ENCODE results near the gene EFCAB6.

EFCAB6 gene

GRCh38 chr22:43539572-43540528 is 272.3 kb downstream of the EFCAB6 start:
- Histone ChIP-seq H3K14ac (ENCODE audit: low read length) (no peak overlapping the region), H3K27me3 (ENCODE audit: control insufficient read depth in 3 of 3, insufficient read depth in 3 of 3, low read depth in 1 of 3, low read length in 3 of 3) (no peaks in the 10 kb centered on the region), H2AFZ (ENCODE audit: low read length) (no peak overlapping the region), H3K23ac (ENCODE audit: low read depth, low read length, poor library complexity) (peak overlapping the region; percentile 35), H3K9ac (ENCODE audit: low read depth, low read length, poor library complexity) (no peak overlapping the region), H3K4ac (ENCODE audit: low read length) (no peak overlapping the region), H3K9me3 (replicated peaks in 1 of 2; ENCODE audit: control insufficient read depth in 2 of 2, insufficient read depth in 1 of 2, low read depth in 1 of 2, low read length in 2 of 2) (peaks cover 4 to 5% of the 10 kb centered on the region in 2 donors), H3K79me1 (ENCODE audit: low read depth, low read length) (no peaks in the 10 kb centered on the region), H4K8ac (ENCODE audit: low read depth, low read length) (no peak overlapping the region), H3K4me2 (ENCODE audit: insufficient read depth, low read length, poor library complexity, severe bottlenecking) (no peak overlapping the region), H3K18ac (ENCODE audit: low read length) (no peak overlapping the region), H2BK12ac (ENCODE audit: low read length) (no peak overlapping the region), H2BK15ac (ENCODE audit: low read length) (no peak overlapping the region), H3K4me1 (ENCODE audit: control insufficient read depth in 2 of 2, insufficient read depth in 1 of 2, low read depth in 1 of 2, low read length in 2 of 2) (no peaks in the 10 kb centered on the region), H3K4me3 (ENCODE audit: low read length in 2 of 2) (no peak overlapping the region), H2BK5ac (ENCODE audit: low read length) (no peak overlapping the region), H3K27ac (replicated peaks; ENCODE audit: low read length) (no peak overlapping the region), H4K91ac (ENCODE audit: low read depth, low read length, poor library complexity) (no peak overlapping the region), H2AK5ac (ENCODE audit: low read depth, low read length) (peak overlapping the region; percentile 88), H3K36me3 (replicated peaks in 1 of 2; ENCODE audit: control insufficient read depth in 2 of 2, insufficient read depth in 2 of 2, low read length in 2 of 2) (no peaks in the 10 kb centered on the region), H2BK120ac (ENCODE audit: low read depth, low read length) (peak overlapping the region; percentile 64)
- WGBS, 2 donors (ENCODE audit: extremely low coverage in 2 of 2, insufficient read length in 2 of 2, insufficient replicate concordance in 1 of 2) = no CpG with 5 or more reads among the region's 31 CpGs
- no peak for DNase-seq (ENCODE audit: low spot score)

DNA sequence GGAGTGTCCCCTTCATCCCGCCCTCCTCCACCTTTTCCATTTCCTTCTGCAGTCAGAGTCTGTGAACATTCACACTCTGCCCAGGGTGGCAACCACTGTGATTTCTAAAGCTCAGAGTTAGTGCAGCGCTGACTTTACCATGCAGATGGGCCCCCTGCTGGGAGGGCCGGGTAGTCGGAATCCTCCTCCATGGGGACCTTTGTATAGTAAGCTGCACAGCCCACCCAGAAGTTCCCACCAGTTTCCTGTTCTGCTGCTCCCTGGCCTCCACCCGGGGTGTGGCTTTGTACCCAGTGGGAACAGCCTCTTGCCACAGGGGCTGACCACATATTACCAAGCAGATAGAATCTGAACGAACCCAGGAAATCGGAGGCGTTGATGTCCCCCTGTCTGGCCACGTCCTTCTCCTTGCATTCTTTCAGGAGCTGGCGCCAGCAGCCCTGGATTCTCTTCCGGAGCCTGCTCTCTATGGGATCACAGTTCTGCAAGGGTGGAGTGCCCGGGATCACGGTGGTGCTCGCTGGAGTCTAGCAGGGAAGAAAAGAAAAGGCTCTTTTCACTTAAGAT is 275.0 kb downstream of the EFCAB6 start:
- no peak overlapping the region for H2BK120ac ChIP-seq (ENCODE audit: low read depth, low read length)
- no peak overlapping the region for H2AK5ac ChIP-seq (ENCODE audit: low read depth, low read length)
- no peak overlapping the region for H3K27ac ChIP-seq (replicated peaks; ENCODE audit: low read length)
- no peak overlapping the region for H3K9ac ChIP-seq (ENCODE audit: low read depth, low read length, poor library complexity)
- H4K8ac ChIP-seq (ENCODE audit: low read depth, low read length) = no peak overlapping the region
- no peaks in the 10 kb centered on the region for H3K27me3 ChIP-seq (ENCODE audit: control insufficient read depth in 3 of 3, insufficient read depth in 3 of 3, low read depth in 1 of 3, low read length in 3 of 3)
- no CpG with 5 or more reads among the region's 14 CpGs for WGBS, 2 donors (ENCODE audit: extremely low coverage in 2 of 2, insufficient read length in 2 of 2, insufficient replicate concordance in 1 of 2)
- no peak overlapping the region for H4K91ac ChIP-seq (ENCODE audit: low read depth, low read length, poor library complexity)
- H2AFZ ChIP-seq (ENCODE audit: low read length) = no peak overlapping the region
- H2BK15ac ChIP-seq (ENCODE audit: low read length) = no peak overlapping the region
- H2BK5ac ChIP-seq (ENCODE audit: low read length) = no peak overlapping the region
- no peak overlapping the region for H3K23ac ChIP-seq (ENCODE audit: low read depth, low read length, poor library complexity)
- no peak overlapping the region for H3K14ac ChIP-seq (ENCODE audit: low read length)
- H3K9me3 ChIP-seq (replicated peaks in 1 of 2; ENCODE audit: control insufficient read depth in 2 of 2, insufficient read depth in 1 of 2, low read depth in 1 of 2, low read length in 2 of 2) = peaks cover 4 to 5% of the 10 kb centered on the region in 2 donors
- H3K4me1 ChIP-seq (ENCODE audit: control insufficient read depth in 2 of 2, insufficient read depth in 1 of 2, low read depth in 1 of 2, low read length in 2 of 2) = no peaks in the 10 kb centered on the region
- H3K4me3 ChIP-seq (ENCODE audit: low read length in 2 of 2) = no peak overlapping the region
- H3K4me2 ChIP-seq (ENCODE audit: insufficient read depth, low read length, poor library complexity, severe bottlenecking) = no peak overlapping the region
- H3K36me3 ChIP-seq (replicated peaks in 1 of 2; ENCODE audit: control insufficient read depth in 2 of 2, insufficient read depth in 2 of 2, low read length in 2 of 2) = no peaks in the 10 kb centered on the region
- DNase-seq (ENCODE audit: low spot score) = no peak
- no peak overlapping the region for H3K4ac ChIP-seq (ENCODE audit: low read length)
- no peaks in the 10 kb centered on the region for H3K79me1 ChIP-seq (ENCODE audit: low read depth, low read length)
- no peak overlapping the region for H3K18ac ChIP-seq (ENCODE audit: low read length)
- H2BK12ac ChIP-seq (ENCODE audit: low read length) = no peak overlapping the region

DNA sequence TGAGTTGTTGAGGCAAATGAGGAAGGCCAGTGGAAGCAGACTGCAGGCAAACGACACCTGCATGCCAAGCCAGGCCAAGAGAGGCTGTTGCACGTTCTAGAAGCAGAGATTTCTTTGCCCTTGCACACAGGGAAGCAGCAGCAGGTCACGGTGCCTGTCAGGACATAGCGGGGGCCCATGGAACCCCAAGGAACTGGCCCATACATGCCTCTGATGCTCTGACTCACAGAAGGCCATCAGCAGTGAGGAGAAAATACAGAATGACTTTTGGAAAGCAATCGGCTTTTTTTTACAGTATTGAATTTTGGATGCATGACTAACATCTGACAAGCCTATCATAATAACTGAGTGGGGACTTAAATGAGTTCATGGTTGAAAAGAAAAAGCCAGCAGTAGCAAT is 276.4 kb downstream of the EFCAB6 start:
- Histone ChIP-seq H3K18ac (ENCODE audit: low read length) (no peak overlapping the region), H2BK12ac (ENCODE audit: low read length) (no peak overlapping the region), H3K4me3 (ENCODE audit: low read length in 2 of 2) (no peak overlapping the region), H3K36me3 (replicated peaks in 1 of 2; ENCODE audit: control insufficient read depth in 2 of 2, insufficient read depth in 2 of 2, low read length in 2 of 2) (no peaks in the 10 kb centered on the region), H3K27me3 (ENCODE audit: control insufficient read depth in 3 of 3, insufficient read depth in 3 of 3, low read depth in 1 of 3, low read length in 3 of 3) (no peaks in the 10 kb centered on the region), H3K4me2 (ENCODE audit: insufficient read depth, low read length, poor library complexity, severe bottlenecking) (no peak overlapping the region), H3K14ac (ENCODE audit: low read length) (no peak overlapping the region), H2BK5ac (ENCODE audit: low read length) (no peak overlapping the region), H2AK5ac (ENCODE audit: low read depth, low read length) (peak overlapping the region; percentile 2), H2AFZ (ENCODE audit: low read length) (no peak overlapping the region), H3K9ac (ENCODE audit: low read depth, low read length, poor library complexity) (no peak overlapping the region), H3K4ac (ENCODE audit: low read length) (no peak overlapping the region), H4K91ac (ENCODE audit: low read depth, low read length, poor library complexity) (no peak overlapping the region), H3K23ac (ENCODE audit: low read depth, low read length, poor library complexity) (no peak overlapping the region), H2BK15ac (ENCODE audit: low read length) (no peak overlapping the region), H3K27ac (replicated peaks; ENCODE audit: low read length) (no peak overlapping the region), H3K4me1 (ENCODE audit: control insufficient read depth in 2 of 2, insufficient read depth in 1 of 2, low read depth in 1 of 2, low read length in 2 of 2) (peaks cover 0 to 1% of the 10 kb centered on the region in 2 donors), H3K9me3 (replicated peaks in 1 of 2; ENCODE audit: control insufficient read depth in 2 of 2, insufficient read depth in 1 of 2, low read depth in 1 of 2, low read length in 2 of 2) (peaks cover 4 to 5% of the 10 kb centered on the region in 2 donors), H4K8ac (ENCODE audit: low read depth, low read length) (no peak overlapping the region), H3K79me1 (ENCODE audit: low read depth, low read length) (no peaks in the 10 kb centered on the region), H2BK120ac (ENCODE audit: low read depth, low read length) (no peak overlapping the region)
- WGBS, 2 donors (ENCODE audit: extremely low coverage in 2 of 2, insufficient read length in 2 of 2, insufficient replicate concordance in 1 of 2) = no CpG with 5 or more reads among the region's 5 CpGs
- no peak for DNase-seq (ENCODE audit: low spot score)

GRCh38 chr22:43535336-43535735 is 276.8 kb downstream of the EFCAB6 start:
- Histone ChIP-seq H2BK15ac (ENCODE audit: low read length) (no peak overlapping the region), H3K9me3 (replicated peaks in 1 of 2; ENCODE audit: control insufficient read depth in 2 of 2, insufficient read depth in 1 of 2, low read depth in 1 of 2, low read length in 2 of 2) (peaks cover 4 to 5% of the 10 kb centered on the region in 2 donors), H2BK12ac (ENCODE audit: low read length) (no peak overlapping the region), H4K8ac (ENCODE audit: low read depth, low read length) (no peak overlapping the region), H3K18ac (ENCODE audit: low read length) (no peak overlapping the region), H2BK120ac (ENCODE audit: low read depth, low read length) (no peak overlapping the region), H3K79me1 (ENCODE audit: low read depth, low read length) (no peaks in the 10 kb centered on the region), H2AFZ (ENCODE audit: low read length) (no peak overlapping the region), H3K4me2 (ENCODE audit: insufficient read depth, low read length, poor library complexity, severe bottlenecking) (no peak overlapping the region), H3K9ac (ENCODE audit: low read depth, low read length, poor library complexity) (no peak overlapping the region), H3K14ac (ENCODE audit: low read length) (no peak overlapping the region), H2AK5ac (ENCODE audit: low read depth, low read length) (no peak overlapping the region), H4K91ac (ENCODE audit: low read depth, low read length, poor library complexity) (no peak overlapping the region), H3K23ac (ENCODE audit: low read depth, low read length, poor library complexity) (no peak overlapping the region), H3K27me3 (ENCODE audit: control insufficient read depth in 3 of 3, insufficient read depth in 3 of 3, low read depth in 1 of 3, low read length in 3 of 3) (no peaks in the 10 kb centered on the region), H3K4me1 (ENCODE audit: control insufficient read depth in 2 of 2, insufficient read depth in 1 of 2, low read depth in 1 of 2, low read length in 2 of 2) (peaks cover 0 to 1% of the 10 kb centered on the region in 2 donors), H2BK5ac (ENCODE audit: low read length) (no peak overlapping the region), H3K27ac (replicated peaks; ENCODE audit: low read length) (no peak overlapping the region), H3K4ac (ENCODE audit: low read length) (no peak overlapping the region), H3K4me3 (ENCODE audit: low read length in 2 of 2) (no peak overlapping the region), H3K36me3 (replicated peaks in 1 of 2; ENCODE audit: control insufficient read depth in 2 of 2, insufficient read depth in 2 of 2, low read length in 2 of 2) (no peaks in the 10 kb centered on the region)
- WGBS, 2 donors (ENCODE audit: extremely low coverage in 2 of 2, insufficient read length in 2 of 2, insufficient replicate concordance in 1 of 2) = no CpG with 5 or more reads among the region's 7 CpGs
- no peak for DNase-seq (ENCODE audit: low spot score)

Data from neuronal stem cell (in vitro differentiated cells).